Osteoblast (primary cell): ENCODE measurements around the gene PARP14. TPM values are rescaled to one million over a fixed set of nuclear protein-coding genes. Genes with fewer than 3 reads are reported as not detected.

Experiments used
- DNase-seq: peaks from one replicate; pipeline ENCODE4 v3.0.0; 2011; ENCODE audit warnings: low spot score, mixed read lengths; ENCODE audit not compliant: insufficient read length; ENCODE audit errors: missing footprints
- H2AFZ ChIP-seq: 2 replicates; pipeline ENCODE4 v1.6.0; 2011; ENCODE audit warnings: mild to moderate bottlenecking, low read length
- H3K27ac ChIP-seq: 2 replicates; pipeline ENCODE4 v1.5.1; 2011; ENCODE audit warnings: mild to moderate bottlenecking, low read depth, low read length, moderate library complexity
- H3K27me3 ChIP-seq: 2 replicates; pipeline ENCODE4 v1.6.0; 2012; ENCODE audit warnings: mild to moderate bottlenecking, control low read depth, inconsistent platforms, low read length, moderate library complexity; ENCODE audit not compliant: insufficient read depth
- H3K36me3 ChIP-seq: 2 replicates; pipeline ENCODE4 v1.5.1; 2011; ENCODE audit warnings: mild to moderate bottlenecking, low read length, control low read depth, moderate library complexity; ENCODE audit not compliant: insufficient read depth
- H3K4me1 ChIP-seq: 2 replicates; pipeline ENCODE4 v1.5.1; 2011; ENCODE audit warnings: mild to moderate bottlenecking, low read length, control low read depth, moderate library complexity; ENCODE audit not compliant: insufficient read depth
- H3K4me2 ChIP-seq: 2 replicates; pipeline ENCODE4 v1.6.0; 2011; ENCODE audit warnings: mild to moderate bottlenecking, low read length; ENCODE audit not compliant: insufficient read depth
- H3K4me3 ChIP-seq: fragments of 200-600 bp; sonication (generic); 3 replicates; pipeline ENCODE4 v1.5.1; 2012; ENCODE audit warnings: mild to moderate bottlenecking, low read length, inconsistent platforms; ENCODE audit not compliant: insufficient read depth
- H3K79me2 ChIP-seq: 2 replicates; pipeline ENCODE4 v1.6.0; 2012; ENCODE audit warnings: mild to moderate bottlenecking, low read length, control low read depth, inconsistent platforms; ENCODE audit not compliant: insufficient read depth
- H3K9me3 ChIP-seq: 2 replicates; pipeline ENCODE4 v1.5.1; 2011; ENCODE audit warnings: low read depth, low read length, control low read depth
- H4K20me1 ChIP-seq: 2 replicates; pipeline ENCODE4 v1.6.0; 2012; ENCODE audit warnings: mild to moderate bottlenecking, low read length, control low read depth; ENCODE audit not compliant: insufficient read depth
- total RNA-seq: library from RNA; depleted of rRNA; stranded (reverse); fragments of >200 nt; gene quantifications from 2 replicates; pipeline ENCODE4 v1.2.3, GENCODE V29; 2012
- TF ChIP-seq, protein P1 (sequence below): IDR thresholded peaks from 2 replicates; pipeline ENCODE4 v1.5.1; 2011; ENCODE audit warnings: mild to moderate bottlenecking, low read depth, low read length, moderate library complexity; ENCODE audit errors: extremely low read depth

PARP14 gene
- total RNA-seq, 1 donor = 84.3 TPM

DNA sequence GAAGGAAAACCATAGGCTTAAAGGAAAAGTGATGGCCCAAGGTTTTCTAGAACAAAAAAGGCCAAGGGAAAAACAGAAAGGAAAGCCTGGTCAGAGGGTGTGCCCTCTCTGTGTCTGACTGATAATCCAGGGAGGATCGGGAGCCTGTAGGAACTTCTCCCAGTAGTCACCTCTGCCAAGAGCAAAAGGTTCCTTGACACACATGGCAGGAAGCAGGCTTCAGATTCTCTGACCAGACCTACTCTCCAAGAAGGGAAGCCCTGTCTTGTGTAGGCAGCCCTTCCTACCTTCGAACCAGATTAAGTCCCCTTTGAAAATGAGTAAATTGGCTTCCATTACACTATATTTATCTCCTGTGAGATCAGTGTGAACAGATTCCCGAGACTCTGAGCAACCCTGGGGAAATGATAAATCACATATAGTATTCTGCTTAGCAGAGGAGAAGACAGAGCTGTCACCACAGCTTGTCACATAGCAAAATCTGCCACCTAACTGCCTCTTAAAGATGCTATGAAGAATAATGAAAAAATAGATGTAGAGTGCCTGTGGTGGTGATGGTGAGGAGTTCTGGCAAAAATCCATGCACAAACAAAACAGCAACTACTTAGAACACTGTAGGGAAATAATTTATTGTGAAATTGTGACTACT is 38.8 kb downstream of the PARP14 start:
- no peaks in the 10 kb centered on the region for H4K20me1 ChIP-seq
- TF ChIP-seq, protein P1, sequence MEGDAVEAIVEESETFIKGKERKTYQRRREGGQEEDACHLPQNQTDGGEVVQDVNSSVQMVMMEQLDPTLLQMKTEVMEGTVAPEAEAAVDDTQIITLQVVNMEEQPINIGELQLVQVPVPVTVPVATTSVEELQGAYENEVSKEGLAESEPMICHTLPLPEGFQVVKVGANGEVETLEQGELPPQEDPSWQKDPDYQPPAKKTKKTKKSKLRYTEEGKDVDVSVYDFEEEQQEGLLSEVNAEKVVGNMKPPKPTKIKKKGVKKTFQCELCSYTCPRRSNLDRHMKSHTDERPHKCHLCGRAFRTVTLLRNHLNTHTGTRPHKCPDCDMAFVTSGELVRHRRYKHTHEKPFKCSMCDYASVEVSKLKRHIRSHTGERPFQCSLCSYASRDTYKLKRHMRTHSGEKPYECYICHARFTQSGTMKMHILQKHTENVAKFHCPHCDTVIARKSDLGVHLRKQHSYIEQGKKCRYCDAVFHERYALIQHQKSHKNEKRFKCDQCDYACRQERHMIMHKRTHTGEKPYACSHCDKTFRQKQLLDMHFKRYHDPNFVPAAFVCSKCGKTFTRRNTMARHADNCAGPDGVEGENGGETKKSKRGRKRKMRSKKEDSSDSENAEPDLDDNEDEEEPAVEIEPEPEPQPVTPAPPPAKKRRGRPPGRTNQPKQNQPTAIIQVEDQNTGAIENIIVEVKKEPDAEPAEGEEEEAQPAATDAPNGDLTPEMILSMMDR = no peak
- no peak overlapping the region for H3K4me2 ChIP-seq
- H3K27me3 ChIP-seq = no peaks in the 10 kb centered on the region
- no peaks in the 10 kb centered on the region for H3K79me2 ChIP-seq
- H3K9me3 ChIP-seq = no peaks in the 10 kb centered on the region
- H3K4me1 ChIP-seq = no peaks in the 10 kb centered on the region
- H3K36me3 ChIP-seq = peaks cover 20% of the 10 kb centered on the region
- no peak overlapping the region for H2AFZ ChIP-seq
- H3K27ac ChIP-seq = no peak overlapping the region
- DNase-seq = no peak
- H3K4me3 ChIP-seq = no peak overlapping the region

DNA sequence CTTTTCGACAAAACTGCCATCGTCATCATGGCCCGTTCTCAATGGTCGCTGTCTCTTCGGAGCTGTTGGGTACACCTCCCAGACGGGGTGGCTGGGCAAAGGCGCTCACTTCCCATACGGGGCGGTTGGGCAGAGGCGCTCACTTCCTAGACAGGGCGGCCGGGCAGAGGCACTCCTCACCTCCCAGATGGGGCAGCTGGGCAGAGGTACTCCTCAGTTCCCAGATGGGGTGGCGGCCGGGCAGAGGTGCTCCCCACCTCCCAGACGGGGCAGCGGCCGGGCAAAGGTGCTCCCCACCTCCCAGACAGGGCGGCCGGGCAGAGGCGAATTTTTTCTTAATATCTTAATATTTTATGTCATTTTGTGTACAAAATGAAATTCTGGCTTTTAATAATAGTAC is 44.5 kb downstream of the PARP14 start:
- H3K4me3 ChIP-seq = no peak overlapping the region
- H3K4me1 ChIP-seq = no peaks in the 10 kb centered on the region
- H3K4me2 ChIP-seq = no peak overlapping the region
- H4K20me1 ChIP-seq = no peaks in the 10 kb centered on the region
- H3K9me3 ChIP-seq = no peaks in the 10 kb centered on the region
- H3K27ac ChIP-seq = no peak overlapping the region
- no peaks in the 10 kb centered on the region for H3K27me3 ChIP-seq
- H3K79me2 ChIP-seq = no peaks in the 10 kb centered on the region
- H2AFZ ChIP-seq = no peak overlapping the region
- peaks cover 2% of the 10 kb centered on the region for H3K36me3 ChIP-seq
- TF ChIP-seq, protein P1 = no peak
- DNase-seq = no peak

DNA sequence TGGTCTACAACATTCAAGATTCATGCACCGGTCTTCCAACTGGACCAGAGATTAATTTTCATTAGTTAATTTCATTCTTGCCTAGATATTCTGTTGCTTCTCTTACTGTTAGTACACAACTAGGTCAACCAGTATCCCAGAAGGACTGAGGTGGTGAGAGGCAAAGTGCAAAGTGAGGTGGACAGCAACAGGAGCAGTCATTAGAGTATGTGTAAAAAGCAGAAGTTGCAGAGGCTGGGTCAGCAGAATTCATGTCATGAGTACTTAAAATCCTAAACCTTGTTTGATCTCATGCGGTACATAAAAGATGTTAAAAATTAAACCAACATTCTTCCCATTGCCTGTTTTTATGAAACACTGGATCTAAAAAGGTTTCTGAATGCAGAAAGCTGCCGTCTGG is 46.7 kb downstream of the PARP14 start:
- H3K4me3 ChIP-seq = no peak overlapping the region
- no peak overlapping the region for H3K27ac ChIP-seq
- DNase-seq = no peak
- H2AFZ ChIP-seq = no peak overlapping the region
- H3K79me2 ChIP-seq = no peaks in the 10 kb centered on the region
- no peaks in the 10 kb centered on the region for H3K9me3 ChIP-seq
- TF ChIP-seq, protein P1 = no peak
- H4K20me1 ChIP-seq = no peaks in the 10 kb centered on the region
- no peaks in the 10 kb centered on the region for H3K4me1 ChIP-seq
- H3K27me3 ChIP-seq = no peaks in the 10 kb centered on the region
- no peak overlapping the region for H3K4me2 ChIP-seq
- no peaks in the 10 kb centered on the region for H3K36me3 ChIP-seq

DNA sequence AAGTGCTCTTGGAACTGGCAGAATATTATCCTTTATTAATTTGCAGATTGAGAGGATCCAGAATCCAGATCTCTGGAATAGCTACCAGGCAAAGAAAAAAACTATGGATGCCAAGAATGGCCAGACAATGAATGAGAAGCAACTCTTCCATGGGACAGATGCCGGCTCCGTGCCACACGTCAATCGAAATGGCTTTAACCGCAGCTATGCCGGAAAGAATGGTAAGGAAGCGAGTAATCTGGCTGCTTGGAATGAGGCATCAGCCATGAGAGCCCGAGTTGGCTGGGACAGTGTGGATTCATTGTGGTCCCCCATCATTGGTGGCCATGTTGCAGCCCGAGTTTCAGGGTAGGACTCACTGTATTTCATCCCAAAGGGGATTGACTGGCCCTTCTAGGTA is 47.1 kb downstream of the PARP14 start:
- Histone ChIP-seq H3K79me2 (no peaks in the 10 kb centered on the region), H3K27ac (no peak overlapping the region), H3K36me3 (no peaks in the 10 kb centered on the region), H2AFZ (no peak overlapping the region), H4K20me1 (no peaks in the 10 kb centered on the region), H3K4me3 (no peak overlapping the region), H3K9me3 (no peaks in the 10 kb centered on the region), H3K27me3 (no peaks in the 10 kb centered on the region), H3K4me1 (no peaks in the 10 kb centered on the region), H3K4me2 (no peak overlapping the region)
- TF ChIP-seq, protein P1 = no peak
- peak; percentile 44 for DNase-seq
